GM12878 (cell line): ENCODE data around the gene GPR39. TPM values are rescaled to one million over a fixed set of nuclear protein-coding genes. Genes with fewer than 3 reads are reported as not detected.

Experiments
- ATAC-seq: fragments of 200-7000 bp; cut with Tn5 transposase; 3 replicates; pipeline ENCODE4 v1.9.1; 2020; ENCODE audit warnings: mild to moderate bottlenecking, moderate library complexity
- BruUV-seq: library from RNA; stranded (reverse); fragments of 400-500 nt; replicated peaks from 2 replicates; lab custom pipeline; 2021; lab: Mats Ljungman, UMichigan
- CTCF ChIA-PET: fragments of 300-600 bp; sonication (Branson Sonifier 250); formaldehyde crosslinking; extraction: SDS; loops from one replicate; lab custom pipeline; 2021; ENCODE audit warnings: inconsistent platforms; lab: Yijun Ruan, JAX
- POLR2A ChIA-PET: fragments of 350-600 bp; formaldehyde crosslinking; extraction: SDS; loops from one replicate; lab custom pipeline; 2021; ENCODE audit warnings: inconsistent platforms; lab: Charles Lee
- RAD21 ChIA-PET: fragments of 300-600 bp; sonication (Branson Sonifier 250); formaldehyde crosslinking; loops from one replicate; lab custom pipeline; 2023; ENCODE audit warnings: antibody characterized with exemption; ENCODE audit not compliant: unreplicated experiment; lab: Charles Lee
- SMC1A ChIA-PET: fragments of 300-600 bp; sonication (Branson Sonifier 250); formaldehyde crosslinking; loops from one replicate; lab custom pipeline; 2023; ENCODE audit not compliant: unreplicated experiment, uncharacterized antibody; lab: Charles Lee
- DNase-seq: peaks from one replicate; pipeline ENCODE4 v3.0.0-alpha.2; 2011; ENCODE audit warnings: low read depth, low spot score
- FAIRE-seq: peaks from 3 replicates; lab custom pipeline; 2011; peaks lifted over from hg19 to GRCh38; lab: Jason Lieb, UNC
- H2AFZ ChIP-seq: 2 replicates; pipeline ENCODE4 v1.6.0; 2011; ENCODE audit warnings: low read depth, low read length, control low read depth; ENCODE audit not compliant: control insufficient read depth
- H3K27ac ChIP-seq: 2 replicates; pipeline ENCODE4 v1.5.1; 2011; ENCODE audit warnings: control low read depth; ENCODE audit not compliant: control insufficient read depth, insufficient read depth
- H3K27me3 ChIP-seq, 2 experiments: replicated peaks in 1 of 2; 2 replicates each; pipeline versions ENCODE4 v1.6.0 to v1.6.1; 2011; ENCODE audit warnings: low read length in 1 of 2; ENCODE audit not compliant: control insufficient read depth in 2 of 2, insufficient read depth in 2 of 2
- H3K36me3 ChIP-seq, 2 experiments: 2 replicates each; pipeline ENCODE4 v1.5.1; 2011; ENCODE audit warnings: low read length in 1 of 2; ENCODE audit not compliant: control insufficient read depth in 2 of 2, insufficient read depth in 2 of 2
- H3K4me1 ChIP-seq: 2 replicates; pipeline ENCODE4 v1.6.1; 2011; ENCODE audit warnings: mild to moderate bottlenecking, low read length, moderate library complexity, mixed read lengths; ENCODE audit not compliant: control insufficient read depth, insufficient read depth
- H3K4me2 ChIP-seq: 2 replicates; pipeline ENCODE4 v1.6.0; 2011; ENCODE audit warnings: control low read depth; ENCODE audit not compliant: control insufficient read depth, insufficient read depth
- H3K4me3 ChIP-seq: fragments of 200-600 bp; sonication (generic); 2 replicates; pipeline ENCODE4 v1.5.1; 2016
- H3K79me2 ChIP-seq: 2 replicates; pipeline ENCODE4 v1.6.0; 2011; ENCODE audit warnings: low read length; ENCODE audit not compliant: control insufficient read depth, insufficient read depth
- H3K9ac ChIP-seq: 2 replicates; pipeline ENCODE4 v1.8.0; 2011; ENCODE audit warnings: low read length, control low read depth, mixed read lengths; ENCODE audit not compliant: control insufficient read depth, insufficient read depth
- H3K9me3 ChIP-seq: replicated peaks from 3 replicates; pipeline ENCODE4 v1.5.1; 2011; ENCODE audit warnings: mild to moderate bottlenecking, low read length; ENCODE audit not compliant: control insufficient read depth, insufficient read depth
- H4K20me1 ChIP-seq: 2 replicates; pipeline ENCODE4 v1.6.0; 2011; ENCODE audit not compliant: control insufficient read depth, insufficient read depth
- BHLHE40 ChIP-seq, 2 experiments: fragments of 450-650 bp in 1 of 2; IDR thresholded peaks; 2 replicates each; pipeline ENCODE4 v1.6.1; 2011 to 2017; ENCODE audit warnings: low read depth in 2 of 2, borderline replicate concordance in 1 of 2, improper control_type of control experiment in 1 of 2, low read length in 1 of 2, mild to moderate bottlenecking in 1 of 2
- CBFB ChIP-seq: IDR thresholded peaks from 2 replicates; pipeline ENCODE4 v1.6.1; 2016; ENCODE audit warnings: antibody characterized with exemption, low read depth
- FOXK2 ChIP-seq: fragments of 450-650 bp; IDR thresholded peaks from 2 replicates; pipeline ENCODE4 v1.6.1; 2017; ENCODE audit warnings: mild to moderate bottlenecking, moderate library complexity
- MEF2A ChIP-seq: IDR thresholded peaks from 2 replicates; pipeline ENCODE4 v1.6.1; 2011; ENCODE audit warnings: low read depth, mild to moderate bottlenecking, low read length, moderate library complexity; ENCODE audit not compliant: insufficient read depth
- MYB ChIP-seq: fragments of 150-350 bp; IDR thresholded peaks from 2 replicates; pipeline ENCODE4 v1.6.1; 2014; ENCODE audit warnings: mild to moderate bottlenecking, low read depth, low read length, borderline replicate concordance
- NR2F1 ChIP-seq: fragments of 450-650 bp; conservative IDR thresholded peaks from 2 replicates; pipeline ENCODE4 v1.6.1; 2017; ENCODE audit warnings: mild to moderate bottlenecking
- RAD51 ChIP-seq: fragments of 450-650 bp; IDR thresholded peaks from 2 replicates; pipeline ENCODE4 v1.6.1; 2016; ENCODE audit warnings: moderate library complexity, mild to moderate bottlenecking, inconsistent platforms
- RB1 ChIP-seq: fragments of 450-650 bp; formaldehyde crosslinking; IDR thresholded peaks from 2 replicates; pipeline ENCODE4 v1.6.1; 2017; ENCODE audit warnings: mild to moderate bottlenecking, borderline replicate concordance
- TAF1 ChIP-seq: IDR thresholded peaks from 2 replicates; pipeline ENCODE4 v1.6.1; 2011; ENCODE audit warnings: mild to moderate bottlenecking, low read depth, low read length, borderline replicate concordance
- YBX1 ChIP-seq: fragments of 450-650 bp; IDR thresholded peaks from 2 replicates; pipeline ENCODE4 v1.6.1; 2016; ENCODE audit warnings: antibody characterized with exemption
- ZNF217 ChIP-seq: fragments of 450-650 bp; IDR thresholded peaks from 2 replicates; pipeline ENCODE4 v1.6.1; 2017; ENCODE audit warnings: antibody characterized with exemption, mild to moderate bottlenecking
- ZNF384 ChIP-seq: IDR thresholded peaks from 2 replicates; pipeline ENCODE4 v1.6.1; 2012; ENCODE audit warnings: low read depth, mild to moderate bottlenecking, low read length, improper control_type of control experiment, borderline replicate concordance
- WGBS: methylation state at CpG from one replicate; pipeline ENCODE4 v1.1.6; 2016; ENCODE audit warnings: low lambda C conversion rate; ENCODE audit not compliant: insufficient replicate concordance, insufficient coverage; ENCODE audit errors: missing lambda C conversion rate; 5-methylcytosine and 5-hydroxymethylcytosine counted together
- in situ Hi-C: fragments of 300-500 bp; cut with MboI; formaldehyde crosslinking; loops from 9 replicates; pipeline ENCODE4 v1.14.3; 2018; ENCODE audit warnings: mixed read lengths
- intact Hi-C: fragments of 100-400 bp; cut with micrococcal nuclease; formaldehyde crosslinking; loops from one replicate; pipeline ENCODE4 v1.14.2; 2022; ENCODE audit not compliant: unreplicated experiment
- polyA plus RNA-seq, 11 experiments: library from polyadenylated mRNA; depleted of rRNA in 4 of 11; unstranded in 6 of 11; stranded (reverse) in 5 of 11; fragments of >200 nt; fragmentation: Nextera tagmentation in 4 of 11; fragmentation: Illumina TruSeq in 1 of 11; extraction: Ambion mirVana in 4 of 11; extraction: Trizol in 1 of 11; gene quantifications; 1 replicate in 1 of 11; 2 replicates in 10 of 11; pipeline versions ENCODE4 v1.2.1 to v1.2.3, GENCODE V29; 2011 to 2016; ENCODE audit warnings: inconsistent platforms in 2 of 11, missing spikeins in 2 of 11, low read depth in 1 of 11
- total RNA-seq, 4 experiments: library from RNA; depleted of rRNA in 3 of 4; stranded (reverse); fragments of >200 nt in 3 of 4; fragmentation: Illumina TruSeq in 1 of 4; extraction: Trizol in 1 of 4; gene quantifications; 2 replicates each; pipeline versions ENCODE4 v1.2.1 to v1.2.3, GENCODE V29; 2013 to 2021
- TF ChIP-seq, protein P1 (sequence below): IDR thresholded peaks from 2 replicates; pipeline ENCODE4 v1.6.1; 2012; ENCODE audit warnings: improper control_type of control experiment, low read depth, low read length; ENCODE audit not compliant: insufficient replicate concordance
- TF ChIP-seq, protein P2 (sequence below): IDR thresholded peaks from 2 replicates; pipeline ENCODE4 v1.6.1; 2011; ENCODE audit warnings: low read depth, low read length, improper control_type of control experiment, borderline replicate concordance

Gene GPR39
- total and polyA plus RNA-seq, 10 of the 15 experiments (the other 5 are each of a cell fraction or from before 2014, with no cell fraction given), result 0.05 to 0.23 TPM; not detected in 8

- TF ChIP-seq, protein P1, sequence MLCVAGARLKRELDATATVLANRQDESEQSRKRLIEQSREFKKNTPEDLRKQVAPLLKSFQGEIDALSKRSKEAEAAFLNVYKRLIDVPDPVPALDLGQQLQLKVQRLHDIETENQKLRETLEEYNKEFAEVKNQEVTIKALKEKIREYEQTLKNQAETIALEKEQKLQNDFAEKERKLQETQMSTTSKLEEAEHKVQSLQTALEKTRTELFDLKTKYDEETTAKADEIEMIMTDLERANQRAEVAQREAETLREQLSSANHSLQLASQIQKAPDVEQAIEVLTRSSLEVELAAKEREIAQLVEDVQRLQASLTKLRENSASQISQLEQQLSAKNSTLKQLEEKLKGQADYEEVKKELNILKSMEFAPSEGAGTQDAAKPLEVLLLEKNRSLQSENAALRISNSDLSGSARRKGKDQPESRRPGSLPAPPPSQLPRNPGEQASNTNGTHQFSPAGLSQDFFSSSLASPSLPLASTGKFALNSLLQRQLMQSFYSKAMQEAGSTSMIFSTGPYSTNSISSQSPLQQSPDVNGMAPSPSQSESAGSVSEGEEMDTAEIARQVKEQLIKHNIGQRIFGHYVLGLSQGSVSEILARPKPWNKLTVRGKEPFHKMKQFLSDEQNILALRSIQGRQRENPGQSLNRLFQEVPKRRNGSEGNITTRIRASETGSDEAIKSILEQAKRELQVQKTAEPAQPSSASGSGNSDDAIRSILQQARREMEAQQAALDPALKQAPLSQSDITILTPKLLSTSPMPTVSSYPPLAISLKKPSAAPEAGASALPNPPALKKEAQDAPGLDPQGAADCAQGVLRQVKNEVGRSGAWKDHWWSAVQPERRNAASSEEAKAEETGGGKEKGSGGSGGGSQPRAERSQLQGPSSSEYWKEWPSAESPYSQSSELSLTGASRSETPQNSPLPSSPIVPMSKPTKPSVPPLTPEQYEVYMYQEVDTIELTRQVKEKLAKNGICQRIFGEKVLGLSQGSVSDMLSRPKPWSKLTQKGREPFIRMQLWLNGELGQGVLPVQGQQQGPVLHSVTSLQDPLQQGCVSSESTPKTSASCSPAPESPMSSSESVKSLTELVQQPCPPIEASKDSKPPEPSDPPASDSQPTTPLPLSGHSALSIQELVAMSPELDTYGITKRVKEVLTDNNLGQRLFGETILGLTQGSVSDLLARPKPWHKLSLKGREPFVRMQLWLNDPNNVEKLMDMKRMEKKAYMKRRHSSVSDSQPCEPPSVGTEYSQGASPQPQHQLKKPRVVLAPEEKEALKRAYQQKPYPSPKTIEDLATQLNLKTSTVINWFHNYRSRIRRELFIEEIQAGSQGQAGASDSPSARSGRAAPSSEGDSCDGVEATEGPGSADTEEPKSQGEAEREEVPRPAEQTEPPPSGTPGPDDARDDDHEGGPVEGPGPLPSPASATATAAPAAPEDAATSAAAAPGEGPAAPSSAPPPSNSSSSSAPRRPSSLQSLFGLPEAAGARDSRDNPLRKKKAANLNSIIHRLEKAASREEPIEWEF, result no peak
- no peak for TF ChIP-seq MEF2A
- TF ChIP-seq RAD51, result no peak
- TF ChIP-seq ZNF217, result no peak
- TF ChIP-seq CBFB, result no peak
These were observed at the start of gene GPR39 (continued) for GRCh38 chr2:132416723-132417395.

- WGBS, result 3% methylated on average over 2 of the region's 2 CpGs
- H4K20me1 ChIP-seq, result no peaks in the 10 kb centered on the region
- H3K27ac ChIP-seq, result no peak overlapping the region
- H2AFZ ChIP-seq, result no peak overlapping the region
- ChIA-PET RAD21 (no interaction called here), SMC1A (interaction anchor here (1.2 kb wide), 1 partner anchor 10 kb away, joined by 3 read pairs; no protein-coding TSS in a partner anchor), POLR2A (no interaction called here), CTCF (no interaction called here)
- no peaks in the 10 kb centered on the region for H3K27me3 ChIP-seq
- ATAC-seq (no peak), FAIRE-seq (no peak), DNase-seq (no peak)
- no peak overlapping the region for H3K4me3 ChIP-seq
- H3K4me1 ChIP-seq, result no peaks in the 10 kb centered on the region
- intact Hi-C loops (no loop called here), in situ Hi-C loops (no loop called here)
- H3K9me3 ChIP-seq, result no peaks in the 10 kb centered on the region
- H3K4me2 ChIP-seq, result no peak overlapping the region
- H3K79me2 ChIP-seq, result no peaks in the 10 kb centered on the region
- no peak overlapping the region for H3K9ac ChIP-seq
- BruUV-seq, result no TSS peak
- no peaks in the 10 kb centered on the region for H3K36me3 ChIP-seq
- no peak for TF ChIP-seq FOXK2
- no peak for TF ChIP-seq RB1
- TF ChIP-seq MYB, result no peak
- TF ChIP-seq, protein P2, sequence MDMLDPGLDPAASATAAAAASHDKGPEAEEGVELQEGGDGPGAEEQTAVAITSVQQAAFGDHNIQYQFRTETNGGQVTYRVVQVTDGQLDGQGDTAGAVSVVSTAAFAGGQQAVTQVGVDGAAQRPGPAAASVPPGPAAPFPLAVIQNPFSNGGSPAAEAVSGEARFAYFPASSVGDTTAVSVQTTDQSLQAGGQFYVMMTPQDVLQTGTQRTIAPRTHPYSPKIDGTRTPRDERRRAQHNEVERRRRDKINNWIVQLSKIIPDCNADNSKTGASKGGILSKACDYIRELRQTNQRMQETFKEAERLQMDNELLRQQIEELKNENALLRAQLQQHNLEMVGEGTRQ, result no peak
- no peak for TF ChIP-seq TAF1
- TF ChIP-seq NR2F1, result no peak
- TF ChIP-seq BHLHE40 (IDR thresholded peaks at IDR 0.05; ENCODE audit: borderline replicate concordance in 1 of 2, low read depth in 2 of 2, low read length in 1 of 2), result no peak
- no peak for TF ChIP-seq YBX1
- no peak for TF ChIP-seq ZNF384
These were observed 48.4 kb upstream of the GPR39 start for GRCh38 chr2:132368191-132368590.
